Ovary (tissue), 9 donors: ENCODE data around the gene TSPEAR. TPM values are rescaled to one million over a fixed set of nuclear protein-coding genes. Genes with fewer than 3 reads are reported as not detected.

Experiments used
- DNase-seq, 5 donors: peaks; one replicate each; pipeline ENCODE4 v3.0.0-alpha.2; 2019 to 2020
- H3K27ac ChIP-seq, 2 donors: fragments of 200-600 bp; one replicate each; pipeline versions ENCODE4 v1.5.1 to v1.8.0; 2019 to 2022
- H3K27me3 ChIP-seq: fragments of 200-600 bp; one replicate; pipeline ENCODE4 v1.8.0; 2022
- H3K36me3 ChIP-seq: fragments of 200-600 bp; sonication (generic); one replicate; pipeline ENCODE4 v1.5.1; 2019
- H3K4me1 ChIP-seq: one replicate; pipeline ENCODE4 v1.8.1; 2013; ENCODE audit warnings: mild to moderate bottlenecking, moderate library complexity; ENCODE audit not compliant: insufficient read depth
- H3K4me3 ChIP-seq: fragments of 200-600 bp; sonication (generic); one replicate; pipeline ENCODE4 v1.5.1; 2017
- H3K9me3 ChIP-seq, 2 donors: fragments of 200-600 bp in 1 of 2; sonication (generic) in 1 of 2; one replicate each; pipeline versions ENCODE4 v1.5.1 to v1.8.1; 2013 to 2019; ENCODE audit warnings: mild to moderate bottlenecking in 1 of 2, moderate library complexity in 1 of 2
- EP300 ChIP-seq: sonication (generic); formaldehyde crosslinking; IDR thresholded peaks from one replicate; pipeline ENCODE4 v1.6.1; 2017; ENCODE audit warnings: antibody characterized with exemption
- POLR2A ChIP-seq: fragments of 450-650 bp; IDR thresholded peaks from one replicate; pipeline ENCODE4 v1.6.1; 2017; ENCODE audit warnings: antibody characterized with exemption, mild to moderate bottlenecking, moderate library complexity
- WGBS, 3 donors: extraction: QIAGEN DNeasy Blood & Tissue Kit in 1 of 3; methylation state at CpG; one replicate each; pipeline versions ENCODE4 v1.1.5 to v1.1.7; 2013 to 2017; 5-methylcytosine and 5-hydroxymethylcytosine counted together
- intact Hi-C, 4 donors: fragments of 100-400 bp; cut with DNase I; formaldehyde crosslinking; loops; one replicate each; pipeline versions ENCODE4 v1.11.0 to v1.15.1; 2022 to 2023
- polyA plus RNA-seq, 2 donors: library from polyadenylated mRNA; stranded (reverse); fragments of 200-250 nt in 1 of 2; fragments of 350-450 nt in 1 of 2; fragmentation: Illumina TruSeq in 1 of 2; extraction: RNeasy Lipid Tissue Mini Kit (QIAGEN cat#74804) in 1 of 2; gene quantifications; one replicate each; pipeline ENCODE4 v1.2.3, GENCODE V29; 2013 to 2014
- total RNA-seq, 7 donors: library from RNA; depleted of rRNA in 2 of 7; stranded (reverse); fragments of >200 nt in 2 of 7; fragmentation: NEBNext Ultra II Directional in 3 of 7; extraction: Animal tissue kit (Norgen Biotek cat#: 25700) in 3 of 7; gene quantifications; one replicate each; pipeline versions ENCODE4 v1.1.0 to v1.2.4, GENCODE V29; 2016 to 2023
- TF ChIP-seq, protein P1 (sequence below), 3 donors: fragments of 450-650 bp in 2 of 3; fragments of 200-600 bp in 1 of 3; IDR thresholded peaks; one replicate each; pipeline versions ENCODE4 v1.5.1 to v1.8.0; 2016 to 2022; ENCODE audit warnings: antibody characterized with exemption in 3 of 3, mild to moderate bottlenecking in 1 of 3
- donor health status: DM: no; HTN: no; CAD: no; lungs with moderate emphysema.
- donor health status: DM: no; HTN: no; CAD: no.
- donor health status: Bipolar disorder and iron deficiency.
- donor health status: DM: yes; HTN: yes; CAD: no.
- donor health status: DM: no; HTN: no; CAD: no.
- donor health status: DM: yes; HTN: yes; CAD: no.

TSPEAR gene
- total and polyA plus RNA-seq, 9 donors, result 0.07 to 0.27 (median 0.11) TPM; not detected in 4

DNA sequence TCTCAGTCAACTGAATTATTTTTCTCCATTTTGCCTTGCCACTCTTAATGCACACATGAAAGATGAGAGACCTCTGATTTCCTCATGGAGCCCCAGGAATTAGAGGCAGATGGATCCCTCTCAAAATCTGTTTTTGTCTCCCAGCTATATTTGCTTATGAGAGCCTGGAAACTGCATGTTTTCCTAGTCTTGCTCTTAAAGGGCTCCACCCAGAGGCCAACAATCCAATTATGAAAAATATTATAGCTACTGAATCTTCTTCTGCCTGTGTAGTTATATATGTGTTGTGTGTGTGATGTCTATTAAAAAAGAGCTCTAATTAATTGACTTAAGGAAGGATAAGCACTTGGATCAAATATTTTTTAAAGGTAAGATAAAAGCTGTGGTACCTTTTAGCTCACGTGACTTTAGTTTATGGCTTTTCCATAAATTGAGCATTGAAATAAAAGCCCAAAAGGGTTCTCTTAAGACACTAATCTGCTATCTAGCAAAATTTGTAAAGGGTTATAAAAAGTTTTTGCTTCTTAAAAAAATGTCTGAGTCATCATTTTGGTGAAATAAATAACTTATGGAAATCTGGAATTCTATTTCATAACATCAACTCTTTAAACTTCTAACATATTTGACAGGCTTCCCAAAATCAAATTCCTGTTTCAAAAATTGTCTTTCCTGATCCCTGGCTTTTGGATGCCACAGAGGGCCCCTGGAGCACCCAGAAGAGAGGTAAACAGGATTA, 31.2 kb upstream of the TSPEAR start:
- TF ChIP-seq EP300, result no peak
- TF ChIP-seq POLR2A, result no peak
- TF ChIP-seq, protein P1, sequence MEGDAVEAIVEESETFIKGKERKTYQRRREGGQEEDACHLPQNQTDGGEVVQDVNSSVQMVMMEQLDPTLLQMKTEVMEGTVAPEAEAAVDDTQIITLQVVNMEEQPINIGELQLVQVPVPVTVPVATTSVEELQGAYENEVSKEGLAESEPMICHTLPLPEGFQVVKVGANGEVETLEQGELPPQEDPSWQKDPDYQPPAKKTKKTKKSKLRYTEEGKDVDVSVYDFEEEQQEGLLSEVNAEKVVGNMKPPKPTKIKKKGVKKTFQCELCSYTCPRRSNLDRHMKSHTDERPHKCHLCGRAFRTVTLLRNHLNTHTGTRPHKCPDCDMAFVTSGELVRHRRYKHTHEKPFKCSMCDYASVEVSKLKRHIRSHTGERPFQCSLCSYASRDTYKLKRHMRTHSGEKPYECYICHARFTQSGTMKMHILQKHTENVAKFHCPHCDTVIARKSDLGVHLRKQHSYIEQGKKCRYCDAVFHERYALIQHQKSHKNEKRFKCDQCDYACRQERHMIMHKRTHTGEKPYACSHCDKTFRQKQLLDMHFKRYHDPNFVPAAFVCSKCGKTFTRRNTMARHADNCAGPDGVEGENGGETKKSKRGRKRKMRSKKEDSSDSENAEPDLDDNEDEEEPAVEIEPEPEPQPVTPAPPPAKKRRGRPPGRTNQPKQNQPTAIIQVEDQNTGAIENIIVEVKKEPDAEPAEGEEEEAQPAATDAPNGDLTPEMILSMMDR (IDR thresholded peaks at IDR 0.05), result no peak
- intact Hi-C loops, result no loop called here
- no peaks in the 10 kb centered on the region for H3K27me3 ChIP-seq
- peaks cover 0 to 3% of the 10 kb centered on the region in 2 donors for H3K9me3 ChIP-seq
- 78 to 85% (median 83%) methylated on average over 1 of the region's 1 CpG for WGBS, 3 donors
- no peaks in the 10 kb centered on the region for H3K4me1 ChIP-seq
- DNase-seq, result no peak
- no peaks in the 10 kb centered on the region for H3K36me3 ChIP-seq
- no peak overlapping the region for H3K4me3 ChIP-seq
- no peak overlapping the region for H3K27ac ChIP-seq

DNA sequence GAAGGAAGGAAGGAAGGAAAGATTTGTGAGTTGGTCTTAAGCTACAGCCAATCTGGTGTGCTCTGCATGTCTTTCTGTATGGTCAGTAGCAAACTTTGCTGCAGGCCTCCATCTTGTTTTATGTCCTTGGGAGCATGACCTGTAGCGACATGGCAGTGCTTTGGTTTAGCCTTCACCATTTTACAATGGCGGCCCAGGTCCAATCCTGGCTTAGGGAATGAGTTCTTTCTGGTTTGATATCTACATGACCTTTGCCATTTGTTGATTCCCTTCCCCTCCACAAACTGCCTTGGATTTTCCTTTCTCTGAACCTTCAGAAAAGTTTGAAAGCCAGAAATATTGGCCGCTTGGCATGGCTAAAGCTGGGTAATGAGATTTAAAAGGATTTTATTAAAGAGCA, 30.5 kb upstream of the TSPEAR start:
- no peak for TF ChIP-seq POLR2A
- H3K36me3 ChIP-seq, result no peaks in the 10 kb centered on the region
- intact Hi-C loops, result no loop called here
- no peaks in the 10 kb centered on the region for H3K4me1 ChIP-seq
- DNase-seq, result no peak
- peaks cover 0 to 7% of the 10 kb centered on the region in 2 donors for H3K9me3 ChIP-seq
- no peaks in the 10 kb centered on the region for H3K27me3 ChIP-seq
- H3K27ac ChIP-seq, result no peak overlapping the region
- no peak overlapping the region for H3K4me3 ChIP-seq
- WGBS, 3 donors, result 88 to 94% (median 92%) methylated on average over 3 of the region's 3 CpGs

DNA sequence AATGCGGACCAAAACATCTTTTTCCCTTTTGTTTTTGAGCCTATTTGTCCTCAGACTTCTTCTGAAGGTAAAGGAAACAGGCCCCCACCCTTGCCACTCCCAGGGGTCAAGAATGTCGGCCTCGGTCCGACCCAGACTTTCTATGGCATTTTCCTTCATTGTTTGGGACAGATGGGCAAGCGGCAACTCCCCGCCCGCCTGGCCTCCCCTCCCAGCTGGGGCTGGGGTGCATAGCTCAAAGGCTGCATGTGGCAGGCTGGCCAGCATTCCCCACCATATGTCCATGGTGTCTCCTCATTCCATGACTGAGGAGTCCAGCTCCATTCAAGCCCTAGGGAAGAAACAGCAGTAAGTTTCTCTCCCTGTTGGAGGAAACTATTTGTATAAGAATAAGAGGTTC, 29.4 kb upstream of the TSPEAR start:
- WGBS, 3 donors, result 78 to 89% (median 87%) methylated on average over 7 of the region's 7 CpGs
- no peak for DNase-seq
- no peak overlapping the region for H3K27ac ChIP-seq
- intact Hi-C loops, result no loop called here
- no peaks in the 10 kb centered on the region for H3K36me3 ChIP-seq
- no peaks in the 10 kb centered on the region for H3K4me1 ChIP-seq
- H3K9me3 ChIP-seq, result peaks cover 0 to 14% of the 10 kb centered on the region in 2 donors
- TF ChIP-seq EP300 (no peak), POLR2A (no peak)
- TF ChIP-seq, protein P1 (IDR thresholded peaks at IDR 0.05), result no peak
- H3K27me3 ChIP-seq, result no peaks in the 10 kb centered on the region
- H3K4me3 ChIP-seq, result no peak overlapping the region

DNA sequence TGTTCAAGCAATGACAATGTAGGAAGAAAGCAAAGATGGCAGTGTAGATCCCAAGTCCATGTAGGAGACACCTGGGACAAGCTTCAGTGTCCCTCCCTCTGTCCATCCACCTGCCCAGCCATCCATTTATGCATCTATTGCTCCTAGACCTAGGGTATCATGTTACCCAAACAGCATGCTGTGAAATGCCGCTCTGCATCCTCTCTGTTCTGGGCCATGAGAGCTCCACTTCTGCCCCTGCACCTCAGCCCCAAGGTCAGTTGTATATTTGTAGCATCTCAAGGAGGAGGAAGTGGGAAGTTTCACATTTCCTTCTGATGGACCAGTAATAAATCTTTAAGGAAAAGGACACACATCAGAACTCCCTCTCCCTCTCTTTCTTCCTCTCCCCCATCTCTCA, 27.9 kb upstream of the TSPEAR start:
- Histone ChIP-seq H3K36me3 (no peaks in the 10 kb centered on the region), H3K4me1 (no peaks in the 10 kb centered on the region), H3K27me3 (no peaks in the 10 kb centered on the region), H3K27ac (no peak overlapping the region), H3K9me3 (peaks cover 0 to 11% of the 10 kb centered on the region in 2 donors), H3K4me3 (no peak overlapping the region)
- 80 to 100% (median 92%) methylated on average over 1 of the region's 1 CpG for WGBS, 3 donors
- TF ChIP-seq POLR2A, result no peak
- no peak for TF ChIP-seq EP300
- TF ChIP-seq, protein P1 (IDR thresholded peaks at IDR 0.05), result no peak
- DNase-seq, result no peak
- intact Hi-C loops, result no loop called here

DNA sequence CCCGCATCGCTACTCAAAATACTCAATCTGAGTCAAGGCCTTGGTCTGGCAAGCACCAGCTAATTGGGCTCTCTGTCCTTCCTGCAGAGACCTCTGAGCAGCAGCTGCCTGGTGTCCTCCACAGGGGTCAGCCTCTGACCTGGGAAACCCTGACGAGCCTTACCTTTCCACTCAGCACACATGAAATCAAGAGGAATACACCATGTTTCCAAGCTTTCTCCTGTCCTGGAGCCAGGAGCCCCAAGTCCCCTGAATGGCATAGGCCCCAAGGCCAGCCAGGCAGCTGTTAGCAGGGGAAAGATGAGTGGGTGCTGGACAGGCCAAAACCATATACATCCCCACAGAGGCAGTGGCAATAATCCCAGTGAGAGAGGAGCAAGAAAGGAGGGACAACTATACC, 27.2 kb upstream of the TSPEAR start:
- H3K27me3 ChIP-seq, result no peaks in the 10 kb centered on the region
- TF ChIP-seq POLR2A (no peak), EP300 (no peak)
- TF ChIP-seq, protein P1 (IDR thresholded peaks at IDR 0.05), result no peak
- H3K27ac ChIP-seq, result no peak overlapping the region
- H3K4me3 ChIP-seq, result no peak overlapping the region
- peaks cover 0 to 11% of the 10 kb centered on the region in 2 donors for H3K9me3 ChIP-seq
- no peak for DNase-seq
- WGBS, 3 donors, result 82 to 100% (median 91%) methylated on average over 3 of the region's 3 CpGs
- H3K36me3 ChIP-seq, result no peaks in the 10 kb centered on the region
- intact Hi-C loops, result no loop called here
- H3K4me1 ChIP-seq, result no peaks in the 10 kb centered on the region
